ENCODE measurements around the gene ARPP21. TPM values are rescaled to one million over a fixed set of nuclear protein-coding genes. Genes with fewer than 3 reads are reported as not detected.

Gene ARPP21
- polyA plus RNA-seq, 3 donors, result not detected

DNA sequence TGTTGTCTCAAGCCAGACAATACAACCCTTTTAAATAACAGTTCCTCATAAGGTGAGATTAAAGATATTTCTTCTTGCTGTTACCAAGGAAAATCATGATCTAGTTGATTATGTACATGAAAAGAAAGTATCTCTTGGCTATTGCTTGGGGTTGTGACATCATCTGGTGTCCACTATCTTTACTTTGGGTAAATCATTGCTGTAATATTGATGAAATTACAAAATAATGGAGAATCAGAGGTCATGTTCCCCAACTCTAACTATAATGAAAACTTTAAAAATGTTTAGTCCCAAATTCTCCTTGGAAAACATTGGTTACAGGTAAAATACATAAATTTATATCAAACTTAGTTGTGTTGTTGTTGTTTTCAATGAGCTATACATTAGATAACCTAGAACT lies 142.2 kb downstream of the ARPP21 start:
- Histone ChIP-seq H3K9ac (ENCODE audit: insufficient read depth, low read length, poor library complexity, severe bottlenecking) (no peak overlapping the region), H3K79me2 (ENCODE audit: insufficient read depth, low read length) (no peaks in the 10 kb centered on the region), H3K4me2 (replicated peaks; ENCODE audit: extremely low read depth, low read length, poor library complexity, severe bottlenecking) (no peak overlapping the region), H3K9me3 (replicated peaks in 1 of 2; ENCODE audit: control insufficient read depth in 1 of 2, insufficient read depth in 1 of 2, low read length in 2 of 2) (no peaks in the 10 kb centered on the region), H3K4me3 (replicated peaks in 1 of 3; ENCODE audit: low read depth in 2 of 3, low read length in 3 of 3) (no peak overlapping the region), H3K27ac (ENCODE audit: low read depth in 1 of 2, low read length in 2 of 2) (no peak overlapping the region), H4K20me1 (ENCODE audit: insufficient read depth, low read length) (no peaks in the 10 kb centered on the region), H3K36me3 (replicated peaks in 1 of 2; ENCODE audit: control insufficient read depth in 1 of 2, insufficient read depth in 2 of 2, low read length in 2 of 2) (no peaks in the 10 kb centered on the region), H3K4me1 (ENCODE audit: control insufficient read depth in 1 of 2, insufficient read depth in 2 of 2, low read length in 2 of 2) (no peaks in the 10 kb centered on the region), H2AFZ (ENCODE audit: insufficient read depth, low read depth, low read length, poor library complexity, severe bottlenecking) (no peak overlapping the region), H3K27me3 (ENCODE audit: control insufficient read depth in 2 of 2, insufficient read depth in 2 of 2, low read length in 2 of 2) (no peaks in the 10 kb centered on the region)
- Mint-ChIP-seq H3K36me3 (no peaks in the 10 kb centered on the region), H3K4me3 (no peak overlapping the region), H3K4me1 (no peaks in the 10 kb centered on the region), H3K27ac (no peak overlapping the region), H3K9me3 (peaks cover 0 to 5% (median 0%) of the 10 kb centered on the region in 7 donors), H3K27me3 (ENCODE audit: low read depth in 3 of 3) (peaks cover 0 to 2% (median 0%) of the 10 kb centered on the region in 3 donors)
- intact Hi-C loops (cut with micrococcal nuclease), result no loop called here
- DNase-seq, result no peak
- no peak for TF ChIP-seq CTCF (IDR thresholded peaks at IDR 0.05)

- H3K4me1 Mint-ChIP-seq, result no peaks in the 10 kb centered on the region
- Histone ChIP-seq H3K27ac (ENCODE audit: low read depth in 1 of 2, low read length in 2 of 2) (no peak overlapping the region), H3K9me3 (replicated peaks in 1 of 2; ENCODE audit: control insufficient read depth in 1 of 2, insufficient read depth in 1 of 2, low read length in 2 of 2) (no peaks in the 10 kb centered on the region), H4K20me1 (ENCODE audit: insufficient read depth, low read length) (no peaks in the 10 kb centered on the region), H3K9ac (ENCODE audit: insufficient read depth, low read length, poor library complexity, severe bottlenecking) (no peak overlapping the region), H3K79me2 (ENCODE audit: insufficient read depth, low read length) (no peaks in the 10 kb centered on the region), H3K36me3 (replicated peaks in 1 of 2; ENCODE audit: control insufficient read depth in 1 of 2, insufficient read depth in 2 of 2, low read length in 2 of 2) (no peaks in the 10 kb centered on the region), H3K27me3 (ENCODE audit: control insufficient read depth in 2 of 2, insufficient read depth in 2 of 2, low read length in 2 of 2) (no peaks in the 10 kb centered on the region), H2AFZ (ENCODE audit: insufficient read depth, low read depth, low read length, poor library complexity, severe bottlenecking) (no peak overlapping the region), H3K4me1 (ENCODE audit: control insufficient read depth in 1 of 2, insufficient read depth in 2 of 2, low read length in 2 of 2) (no peaks in the 10 kb centered on the region), H3K4me3 (replicated peaks in 1 of 3; ENCODE audit: low read depth in 2 of 3, low read length in 3 of 3) (no peak overlapping the region), H3K4me2 (replicated peaks; ENCODE audit: extremely low read depth, low read length, poor library complexity, severe bottlenecking) (no peak overlapping the region)
- TF ChIP-seq CTCF (IDR thresholded peaks at IDR 0.05), result no peak
- peaks cover 0 to 5% (median 0%) of the 10 kb centered on the region in 7 donors for H3K9me3 Mint-ChIP-seq
- H3K36me3 Mint-ChIP-seq, result no peaks in the 10 kb centered on the region
- H3K27ac Mint-ChIP-seq, result no peak overlapping the region
- peaks cover 0 to 2% (median 0%) of the 10 kb centered on the region in 3 donors for H3K27me3 Mint-ChIP-seq (ENCODE audit: low read depth in 3 of 3)
- DNase-seq, result no peak
- no CpG with 5 or more reads among the region's 1 CpG for WGBS (ENCODE audit: insufficient coverage)
- no peak overlapping the region for H3K4me3 Mint-ChIP-seq
- intact Hi-C loops (cut with micrococcal nuclease), result no loop called here
Measured at GRCh38 chr3:35782355-35782754, 143.0 kb downstream of the ARPP21 start.
